Measurements from ENCODE around the gene LMOD2. TPM values are rescaled to one million over a fixed set of nuclear protein-coding genes. Genes with fewer than 3 reads are reported as not detected.

Gene LMOD2
- total RNA-seq, 1 experiment from 2014 or later, result not detected

- no peak for TF ChIP-seq CEBPB (IDR thresholded peaks at IDR 0.05; ENCODE audit: low read depth)
These were observed 7.5 kb downstream of the LMOD2 start (continued) for GRCh38 chr7:123663200-123663599.

DNA sequence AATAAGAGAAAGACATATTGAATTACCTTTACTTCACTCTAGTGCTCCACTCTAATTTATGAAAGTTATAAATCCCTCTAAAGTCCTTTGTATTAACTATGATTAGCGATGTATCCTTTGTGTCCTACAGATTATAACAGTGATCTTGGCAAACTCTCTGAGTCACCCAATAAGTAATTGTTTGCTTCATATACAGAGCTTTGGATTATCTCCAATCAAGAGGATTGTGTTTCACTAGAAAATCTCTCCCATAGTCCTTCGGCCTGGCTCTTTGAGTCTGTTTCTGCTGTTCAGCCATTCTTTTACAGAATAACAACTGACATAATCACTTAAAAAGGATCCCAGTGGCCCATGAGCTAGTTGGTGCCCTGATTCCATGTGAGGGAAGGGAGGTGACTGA lies 9.5 kb downstream of the LMOD2 start:
- no peak overlapping the region for H3K4me3 ChIP-seq (replicated peaks in 1 of 2; ENCODE audit: low read depth in 1 of 2, low read length in 2 of 2)
- POLR2A ChIA-PET, result no interaction called here
- RAD21 ChIA-PET (ENCODE audit: low non-redundant PET in 1 of 2, low total read pairs in 2 of 2, uncharacterized antibody in 2 of 2, unreplicated experiment in 2 of 2), result no interaction called here
- no peaks in the 10 kb centered on the region for H3K9me2 ChIP-seq (ENCODE audit: insufficient read depth)
- no peaks in the 10 kb centered on the region for H3K4me1 ChIP-seq (ENCODE audit: control insufficient read depth in 1 of 2, insufficient read depth in 2 of 2, low read length in 2 of 2)
- H3K36me3 ChIP-seq (ENCODE audit: control insufficient read depth in 1 of 2, insufficient read depth in 2 of 2, low read length in 2 of 2), result no peaks in the 10 kb centered on the region
- no peak overlapping the region for H3K9ac ChIP-seq (ENCODE audit: low read length)
- no peak overlapping the region for H3K4me2 ChIP-seq (ENCODE audit: low read length)
- intact Hi-C loops (cut with micrococcal nuclease), result no loop called here
- TF ChIP-seq SP1 (IDR thresholded peaks at IDR 0.05; ENCODE audit: low read depth), result no peak
- no peak for TF ChIP-seq JUND (IDR thresholded peaks at IDR 0.05)
- TF ChIP-seq YY1 (IDR thresholded peaks at IDR 0.05; ENCODE audit: extremely low read depth, insufficient replicate concordance, low read depth, low read length), result no peak
- TF ChIP-seq CBX3 (IDR thresholded peaks at IDR 0.05; ENCODE audit: low read depth), result no peak
- H3K27ac ChIP-seq (ENCODE audit: low read depth, low read length), result no peak overlapping the region
- no peaks in the 10 kb centered on the region for H3K9me3 ChIP-seq (ENCODE audit: control insufficient read depth in 1 of 2, insufficient read depth in 1 of 2, low read depth in 1 of 2, low read length in 2 of 2)
- H2AFZ ChIP-seq (ENCODE audit: low read depth, low read length, poor library complexity, severe bottlenecking), result no peak overlapping the region
- ATAC-seq, result no peak
- H4K20me1 ChIP-seq (ENCODE audit: insufficient read depth), result no peaks in the 10 kb centered on the region
- no peaks in the 10 kb centered on the region for H3K27me3 ChIP-seq (ENCODE audit: insufficient read depth, low read length)
- no peak for DNase-seq (ENCODE audit: low read depth, low spot score)
- CTCF ChIA-PET, result no interaction called here
- no TSS peak for BruUV-seq (replicated peaks)
- no peaks in the 10 kb centered on the region for H3K79me2 ChIP-seq (ENCODE audit: insufficient read depth, low read length)

- H3K4me3 ChIP-seq (replicated peaks in 1 of 2; ENCODE audit: low read depth in 1 of 2, low read length in 2 of 2), result no peak overlapping the region
- intact Hi-C loops (cut with micrococcal nuclease), result no loop called here
- no peak overlapping the region for H2AFZ ChIP-seq (ENCODE audit: low read depth, low read length, poor library complexity, severe bottlenecking)
- no peaks in the 10 kb centered on the region for H3K9me3 ChIP-seq (ENCODE audit: control insufficient read depth in 1 of 2, insufficient read depth in 1 of 2, low read depth in 1 of 2, low read length in 2 of 2)
- no peak overlapping the region for H3K27ac ChIP-seq (ENCODE audit: low read depth, low read length)
- H4K20me1 ChIP-seq (ENCODE audit: insufficient read depth), result no peaks in the 10 kb centered on the region
- ChIA-PET POLR2A (no interaction called here), CTCF (no interaction called here), RAD21 (ENCODE audit: low non-redundant PET in 1 of 2, low total read pairs in 2 of 2, uncharacterized antibody in 2 of 2, unreplicated experiment in 2 of 2) (no interaction called here)
- BruUV-seq (replicated peaks), result no TSS peak
- H3K27me3 ChIP-seq (ENCODE audit: insufficient read depth, low read length), result no peaks in the 10 kb centered on the region
- no peak overlapping the region for H3K9ac ChIP-seq (ENCODE audit: low read length)
- no peaks in the 10 kb centered on the region for H3K9me2 ChIP-seq (ENCODE audit: insufficient read depth)
- H3K4me2 ChIP-seq (ENCODE audit: low read length), result no peak overlapping the region
- H3K36me3 ChIP-seq (ENCODE audit: control insufficient read depth in 1 of 2, insufficient read depth in 2 of 2, low read length in 2 of 2), result no peaks in the 10 kb centered on the region
- DNase-seq (ENCODE audit: low read depth, low spot score) (no peak), ATAC-seq (no peak)
- H3K79me2 ChIP-seq (ENCODE audit: insufficient read depth, low read length), result no peaks in the 10 kb centered on the region
- no peaks in the 10 kb centered on the region for H3K4me1 ChIP-seq (ENCODE audit: control insufficient read depth in 1 of 2, insufficient read depth in 2 of 2, low read length in 2 of 2)
- TF ChIP-seq ZNF274 (IDR thresholded peaks at IDR 0.05; ENCODE audit: low read depth, low read length) (no peak), CBX3 (IDR thresholded peaks at IDR 0.05; ENCODE audit: low read depth) (no peak), POLR2AphosphoS5 (IDR thresholded peaks at IDR 0.05; ENCODE audit: low read depth, low read length) (no peak), YY1 (IDR thresholded peaks at IDR 0.05; ENCODE audit: extremely low read depth, insufficient replicate concordance, low read depth, low read length) (no peak), ZFX (IDR thresholded peaks at IDR 0.05) (no peak), RAD21 (IDR thresholded peaks at IDR 0.05; ENCODE audit: low read depth) (no peak), SP1 (IDR thresholded peaks at IDR 0.05; ENCODE audit: low read depth) (no peak), ATF3 (IDR thresholded peaks at IDR 0.05) (no peak), EGR1 (IDR thresholded peaks at IDR 0.05; ENCODE audit: low read depth) (no peak), ELF1 (IDR thresholded peaks at IDR 0.05; ENCODE audit: borderline replicate concordance, low read depth) (no peak), FOSL1 (IDR thresholded peaks at IDR 0.05; ENCODE audit: low read depth) (no peak), EZH2phosphoT487 (IDR thresholded peaks at IDR 0.05; ENCODE audit: borderline replicate concordance) (no peak), POLR2A (IDR thresholded peaks at IDR 0.05; ENCODE audit: borderline replicate concordance, extremely low read depth, insufficient read depth, insufficient read length) (no peak)
- TF ChIP-seq, protein P1, sequence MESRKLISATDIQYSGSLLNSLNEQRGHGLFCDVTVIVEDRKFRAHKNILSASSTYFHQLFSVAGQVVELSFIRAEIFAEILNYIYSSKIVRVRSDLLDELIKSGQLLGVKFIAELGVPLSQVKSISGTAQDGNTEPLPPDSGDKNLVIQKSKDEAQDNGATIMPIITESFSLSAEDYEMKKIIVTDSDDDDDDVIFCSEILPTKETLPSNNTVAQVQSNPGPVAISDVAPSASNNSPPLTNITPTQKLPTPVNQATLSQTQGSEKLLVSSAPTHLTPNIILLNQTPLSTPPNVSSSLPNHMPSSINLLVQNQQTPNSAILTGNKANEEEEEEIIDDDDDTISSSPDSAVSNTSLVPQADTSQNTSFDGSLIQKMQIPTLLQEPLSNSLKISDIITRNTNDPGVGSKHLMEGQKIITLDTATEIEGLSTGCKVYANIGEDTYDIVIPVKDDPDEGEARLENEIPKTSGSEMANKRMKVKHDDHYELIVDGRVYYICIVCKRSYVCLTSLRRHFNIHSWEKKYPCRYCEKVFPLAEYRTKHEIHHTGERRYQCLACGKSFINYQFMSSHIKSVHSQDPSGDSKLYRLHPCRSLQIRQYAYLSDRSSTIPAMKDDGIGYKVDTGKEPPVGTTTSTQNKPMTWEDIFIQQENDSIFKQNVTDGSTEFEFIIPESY (IDR thresholded peaks at IDR 0.05; ENCODE audit: extremely low read depth, insufficient replicate concordance, low read length), result no peak
- TF ChIP-seq, protein P2, sequence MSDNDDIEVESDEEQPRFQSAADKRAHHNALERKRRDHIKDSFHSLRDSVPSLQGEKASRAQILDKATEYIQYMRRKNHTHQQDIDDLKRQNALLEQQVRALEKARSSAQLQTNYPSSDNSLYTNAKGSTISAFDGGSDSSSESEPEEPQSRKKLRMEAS (IDR thresholded peaks at IDR 0.05), result no peak
These were observed 10.2 kb downstream of the LMOD2 start for GRCh38 chr7:123665896-123666295.

All from HCT116 (cell line).